Loucy (cell line): Measurements from ENCODE around the gene HSF5.

Experiments
- H2AFZ ChIP-seq: fragments of 200-600 bp; sonication (generic); 2 replicates; pipeline ENCODE4 v1.6.0; 2016; ENCODE audit warnings: antibody characterized with exemption, mild to moderate bottlenecking, low read length, moderate library complexity
- H3F3A ChIP-seq: fragments of 200-600 bp; 2 replicates; pipeline ENCODE4 v1.6.0; 2016; ENCODE audit warnings: antibody characterized with exemption, low read depth, mild to moderate bottlenecking
- H3K27me3 ChIP-seq: fragments of 200-600 bp; sonication (generic); 2 replicates; pipeline ENCODE4 v1.6.1; 2014; ENCODE audit warnings: low read length, mild to moderate bottlenecking; ENCODE audit not compliant: insufficient read depth, poor library complexity, severe bottlenecking
- H3K36me3 ChIP-seq: fragments of 200-600 bp; sonication (generic); 2 replicates; pipeline ENCODE4 v1.6.1; 2016; ENCODE audit warnings: low read length; ENCODE audit not compliant: insufficient read depth
- H3K4me1 ChIP-seq: fragments of 200-600 bp; sonication (generic); 2 replicates; pipeline ENCODE4 v1.5.1; 2014; ENCODE audit warnings: low read length, mild to moderate bottlenecking; ENCODE audit not compliant: insufficient read depth, poor library complexity, severe bottlenecking
- H3K4me2 ChIP-seq: fragments of 200-600 bp; sonication (generic); 2 replicates; pipeline ENCODE4 v1.6.0; 2014; ENCODE audit warnings: antibody characterized with exemption, low read length, low read depth, mild to moderate bottlenecking; ENCODE audit not compliant: poor library complexity, severe bottlenecking
- H3K4me3 ChIP-seq: fragments of 200-600 bp; sonication (generic); 2 replicates; pipeline ENCODE4 v1.5.1; 2014; ENCODE audit warnings: low read length, mild to moderate bottlenecking, mixed read lengths; ENCODE audit not compliant: poor library complexity, severe bottlenecking
- H3K79me2 ChIP-seq: fragments of 200-600 bp; sonication (generic); 2 replicates; pipeline ENCODE4 v1.6.1; 2014; ENCODE audit warnings: low read length; ENCODE audit not compliant: insufficient read depth
- H3K9ac ChIP-seq: fragments of 200-600 bp; sonication (generic); 2 replicates; pipeline ENCODE4 v1.6.0; 2014; ENCODE audit warnings: mild to moderate bottlenecking, low read depth, low read length, moderate library complexity; ENCODE audit not compliant: poor library complexity, severe bottlenecking
- H3K9me2 ChIP-seq: fragments of 200-600 bp; sonication (generic); replicated peaks from 2 replicates; pipeline ENCODE4 v1.6.1; 2016; ENCODE audit warnings: low read depth, low read length, mixed read lengths
- H3K9me3 ChIP-seq: fragments of 200-600 bp; sonication (generic); 2 replicates; pipeline ENCODE4 v1.6.1; 2014; ENCODE audit warnings: mild to moderate bottlenecking, antibody characterized with exemption, low read length, low read depth; ENCODE audit not compliant: insufficient read depth
- H4K20me1 ChIP-seq: fragments of 200-600 bp; sonication (generic); 2 replicates; pipeline ENCODE4 v1.6.0; 2014; ENCODE audit warnings: antibody characterized with exemption, low read length, mild to moderate bottlenecking; ENCODE audit not compliant: insufficient read depth, poor library complexity, severe bottlenecking
- EZH2phosphoT487 ChIP-seq: fragments of 200-600 bp; IDR thresholded peaks from 2 replicates; pipeline ENCODE4 v1.6.1; 2018; ENCODE audit warnings: antibody characterized with exemption, mild to moderate bottlenecking, moderate library complexity, borderline replicate concordance
- TF ChIP-seq, protein P1 (sequence below): fragments of 200-600 bp; sonication (generic); conservative IDR thresholded peaks from 2 replicates; pipeline ENCODE4 v1.5.1; 2014; ENCODE audit warnings: mild to moderate bottlenecking, antibody characterized with exemption, low read length

Gene HSF5

DNA sequence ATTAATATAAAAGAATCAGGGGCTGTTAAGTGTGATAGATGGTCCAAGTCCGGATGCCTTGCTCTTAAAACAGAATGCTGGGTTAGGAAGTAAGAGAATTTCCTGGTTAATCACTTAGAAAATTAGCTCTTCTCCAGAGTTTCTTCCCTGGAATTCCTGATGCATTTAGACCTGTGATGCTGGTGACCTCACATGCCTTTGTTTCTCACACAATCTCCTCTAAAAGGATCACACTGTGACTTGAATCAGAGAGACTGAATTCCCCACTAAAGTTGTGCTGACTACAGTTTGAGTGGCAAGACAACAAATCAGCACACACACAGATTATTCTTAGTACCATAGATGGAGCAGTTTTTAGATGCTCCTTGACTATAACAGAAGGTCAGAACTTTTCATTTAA lies 66.5 kb downstream of the HSF5 start:
- H3K4me1 ChIP-seq = peaks cover 12% of the 10 kb centered on the region
- H3K9me3 ChIP-seq = no peaks in the 10 kb centered on the region
- 0 out of 2 replicates have a peak overlapping the region, but pooled peaks have one; percentile 35 for H2AFZ ChIP-seq
- no peak overlapping the region for H3K9ac ChIP-seq
- no peak overlapping the region for H3K4me3 ChIP-seq
- no peaks in the 10 kb centered on the region for H3K27me3 ChIP-seq
- no peaks in the 10 kb centered on the region for H3F3A ChIP-seq
- TF ChIP-seq EZH2phosphoT487 = no peak
- TF ChIP-seq, protein P1, sequence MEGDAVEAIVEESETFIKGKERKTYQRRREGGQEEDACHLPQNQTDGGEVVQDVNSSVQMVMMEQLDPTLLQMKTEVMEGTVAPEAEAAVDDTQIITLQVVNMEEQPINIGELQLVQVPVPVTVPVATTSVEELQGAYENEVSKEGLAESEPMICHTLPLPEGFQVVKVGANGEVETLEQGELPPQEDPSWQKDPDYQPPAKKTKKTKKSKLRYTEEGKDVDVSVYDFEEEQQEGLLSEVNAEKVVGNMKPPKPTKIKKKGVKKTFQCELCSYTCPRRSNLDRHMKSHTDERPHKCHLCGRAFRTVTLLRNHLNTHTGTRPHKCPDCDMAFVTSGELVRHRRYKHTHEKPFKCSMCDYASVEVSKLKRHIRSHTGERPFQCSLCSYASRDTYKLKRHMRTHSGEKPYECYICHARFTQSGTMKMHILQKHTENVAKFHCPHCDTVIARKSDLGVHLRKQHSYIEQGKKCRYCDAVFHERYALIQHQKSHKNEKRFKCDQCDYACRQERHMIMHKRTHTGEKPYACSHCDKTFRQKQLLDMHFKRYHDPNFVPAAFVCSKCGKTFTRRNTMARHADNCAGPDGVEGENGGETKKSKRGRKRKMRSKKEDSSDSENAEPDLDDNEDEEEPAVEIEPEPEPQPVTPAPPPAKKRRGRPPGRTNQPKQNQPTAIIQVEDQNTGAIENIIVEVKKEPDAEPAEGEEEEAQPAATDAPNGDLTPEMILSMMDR = no peak
- no peaks in the 10 kb centered on the region for H3K9me2 ChIP-seq
- H3K79me2 ChIP-seq = peaks cover 9% of the 10 kb centered on the region
- no peaks in the 10 kb centered on the region for H3K36me3 ChIP-seq
- no peaks in the 10 kb centered on the region for H4K20me1 ChIP-seq
- no peak overlapping the region for H3K4me2 ChIP-seq

DNA sequence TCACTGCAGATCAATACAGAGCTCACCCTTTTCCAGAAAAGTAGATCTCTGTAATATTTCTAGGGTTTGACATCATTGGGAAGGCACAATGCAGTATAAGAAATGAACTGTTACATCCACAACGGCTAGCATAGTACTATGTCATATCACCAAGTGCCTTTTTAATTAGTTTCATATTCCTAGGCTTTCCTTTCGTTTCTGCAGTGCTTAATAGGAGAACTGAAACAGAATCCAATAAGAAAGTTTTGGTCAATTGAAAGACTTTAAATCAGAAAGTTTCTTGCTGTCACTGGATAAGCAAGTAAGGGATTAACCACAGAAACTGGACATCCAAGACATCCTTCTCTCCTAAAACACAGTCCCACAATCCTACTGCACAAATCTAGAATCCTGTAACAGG lies 67.4 kb downstream of the HSF5 start:
- H3K27me3 ChIP-seq = no peaks in the 10 kb centered on the region
- H2AFZ ChIP-seq = no peak overlapping the region
- no peak for TF ChIP-seq EZH2phosphoT487
- TF ChIP-seq, protein P1 = no peak
- H3K4me3 ChIP-seq = no peak overlapping the region
- H3K79me2 ChIP-seq = peaks cover 18% of the 10 kb centered on the region
- no peak overlapping the region for H3K9ac ChIP-seq
- H3F3A ChIP-seq = no peaks in the 10 kb centered on the region
- no peaks in the 10 kb centered on the region for H3K36me3 ChIP-seq
- no peaks in the 10 kb centered on the region for H3K9me3 ChIP-seq
- peaks cover 21% of the 10 kb centered on the region for H3K4me1 ChIP-seq
- no peaks in the 10 kb centered on the region for H4K20me1 ChIP-seq
- H3K4me2 ChIP-seq = no peak overlapping the region
- H3K9me2 ChIP-seq = no peaks in the 10 kb centered on the region

DNA sequence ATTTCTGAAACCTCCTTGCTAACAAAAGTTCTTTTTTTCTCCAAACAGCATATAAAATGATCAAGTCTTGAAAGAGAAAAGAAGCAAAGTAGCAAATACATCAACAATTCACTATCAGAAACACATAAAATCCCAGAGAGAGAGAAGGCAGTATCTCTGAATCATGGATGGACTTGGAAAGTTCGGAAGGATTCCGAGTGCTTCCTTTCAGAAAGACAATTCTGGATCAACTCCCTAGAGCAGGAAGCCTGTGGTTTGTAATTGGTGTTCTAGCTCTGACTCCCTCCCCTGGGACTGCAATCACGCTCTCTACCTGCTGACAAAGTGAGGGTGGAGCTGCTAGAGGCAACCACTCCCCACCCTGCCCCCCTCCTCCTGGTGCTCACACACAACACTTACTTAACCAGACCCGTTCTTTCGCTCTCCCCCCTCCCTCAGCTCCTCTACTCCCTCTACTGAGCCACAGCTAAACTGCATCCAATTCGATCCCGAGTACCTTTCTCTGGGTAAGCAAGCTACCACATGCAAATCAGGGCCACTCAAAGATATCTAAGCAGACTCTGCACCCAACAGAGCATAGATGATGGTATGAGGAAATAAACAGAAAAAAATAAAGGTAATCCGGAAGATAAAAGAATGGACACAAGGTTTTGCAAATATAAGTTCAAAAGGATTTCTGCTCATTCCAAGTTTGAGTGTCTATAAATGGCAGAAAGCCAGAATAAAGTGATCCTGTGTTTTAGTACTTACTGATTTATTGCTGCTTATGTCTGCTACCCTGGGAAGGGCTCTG lies 70.7 kb downstream of the HSF5 start, which contains the start of gene RNF43:
RNF43 (minus strand) TSS at position 235 of the 793 bp plus-strand sequence. CDS start 1,957 bp downstream, outside the sequence.
- Histone ChIP-seq H3K9me3 (no peaks in the 10 kb centered on the region), H3K79me2 (peaks cover 51% of the 10 kb centered on the region), H3F3A (no peaks in the 10 kb centered on the region), H3K9ac (peak within 1 kb of the TSS; percentile 76), H3K36me3 (no peaks in the 10 kb centered on the region), H3K27me3 (no peaks in the 10 kb centered on the region), H2AFZ (no peak within 1 kb of the TSS), H3K4me1 (peaks cover 49% of the 10 kb centered on the region), H4K20me1 (no peaks in the 10 kb centered on the region), H3K9me2 (no peaks in the 10 kb centered on the region), H3K4me3 (peak within 1 kb of the TSS; percentile 77), H3K4me2 (peak within 1 kb of the TSS; percentile 78)
- no peak for TF ChIP-seq EZH2phosphoT487
- TF ChIP-seq, protein P1 = peak; percentile 90
